Skin epidermis (tissue), 12 donors: ENCODE results near the gene CYP4F8.

Experiments
- H3K27ac ChIP-seq, 21 experiments: fragments of 200-600 bp; sonication (generic) in 11 of 21; one replicate each; pipeline ENCODE4 v1.5.0; 2020; ENCODE audit warnings: mild to moderate bottlenecking in 3 of 21, inconsistent platforms in 2 of 21, moderate library complexity in 2 of 21
- H3K4me3 ChIP-seq, 7 experiments: fragments of 200-600 bp; sonication (generic) in 2 of 7; one replicate each; pipeline ENCODE4 v1.5.0; 2020; ENCODE audit warnings: inconsistent platforms in 2 of 7, mild to moderate bottlenecking in 2 of 7, moderate library complexity in 1 of 7

Gene CYP4F8

GRCh38 chr19:15615526-15615925 lies 508 bp downstream of the CYP4F8 start:
- no peak overlapping the region for H3K27ac ChIP-seq
- no peak overlapping the region for H3K4me3 ChIP-seq

- no peak overlapping the region for H3K27ac ChIP-seq
- no peak overlapping the region for H3K4me3 ChIP-seq
These were observed 1.2 kb downstream of the CYP4F8 start for GRCh38 chr19:15616183-15616582.

GRCh38 chr19:15616627-15617270 lies 1.7 kb downstream of the CYP4F8 start:
- Histone ChIP-seq H3K27ac (no peak overlapping the region), H3K4me3 (peak overlapping the region in 1 of 7 experiments; percentile 5)

- Histone ChIP-seq H3K4me3 (no peak overlapping the region), H3K27ac (no peak overlapping the region)
These were observed 3.3 kb downstream of the CYP4F8 start for GRCh38 chr19:15618321-15618720.

GRCh38 chr19:15621801-15622200 lies 6.8 kb downstream of the CYP4F8 start:
- no peak overlapping the region for H3K27ac ChIP-seq
- no peak overlapping the region for H3K4me3 ChIP-seq

GRCh38 chr19:15622991-15623390 lies 8.0 kb downstream of the CYP4F8 start:
- no peak overlapping the region for H3K4me3 ChIP-seq

GRCh38 chr19:15623711-15624318 lies 8.8 kb downstream of the CYP4F8 start:
- H3K4me3 ChIP-seq = no peak overlapping the region
- H3K27ac ChIP-seq = no peak overlapping the region

More at GRCh38 chr19:15622991-15623390, 8.0 kb downstream of the CYP4F8 start:
- no peak overlapping the region for H3K27ac ChIP-seq

GRCh38 chr19:15628236-15629002 lies 13.4 kb downstream of the CYP4F8 start:
- Histone ChIP-seq H3K27ac (no peak overlapping the region), H3K4me3 (no peak overlapping the region)

- Histone ChIP-seq H3K4me3 (no peak overlapping the region), H3K27ac (no peak overlapping the region)
These were observed 14.2 kb downstream of the CYP4F8 start for GRCh38 chr19:15629003-15629880.

- Histone ChIP-seq H3K27ac (no peak overlapping the region), H3K4me3 (no peak overlapping the region)
These were observed 16.8 kb downstream of the CYP4F8 start for GRCh38 chr19:15631817-15632216.

- Histone ChIP-seq H3K4me3 (no peak overlapping the region), H3K27ac (no peak overlapping the region)
These were observed 18.2 kb downstream of the CYP4F8 start for GRCh38 chr19:15633082-15633835.

GRCh38 chr19:15634105-15634504 lies 19.1 kb downstream of the CYP4F8 start:
- no peak overlapping the region for H3K4me3 ChIP-seq

GRCh38 chr19:15635016-15635805 lies 20.2 kb downstream of the CYP4F8 start:
- no peak overlapping the region for H3K27ac ChIP-seq

More at GRCh38 chr19:15634105-15634504, 19.1 kb downstream of the CYP4F8 start:
- H3K27ac ChIP-seq = no peak overlapping the region

GRCh38 chr19:15636026-15636425 lies 21.0 kb downstream of the CYP4F8 start:
- Histone ChIP-seq H3K4me3 (no peak overlapping the region), H3K27ac (no peak overlapping the region)

More at GRCh38 chr19:15635016-15635805, 20.2 kb downstream of the CYP4F8 start:
- H3K4me3 ChIP-seq = no peak overlapping the region

GRCh38 chr19:15639596-15639995 lies 24.6 kb downstream of the CYP4F8 start:
- Histone ChIP-seq H3K27ac (peak overlapping the region in 4 of 21 experiments; percentile 31 to 46 (median 34)), H3K4me3 (no peak overlapping the region)

- no peak within 1 kb of the TSS for H3K4me3 ChIP-seq
- H3K27ac ChIP-seq = peak within 1 kb of the TSS in 19 of 21 experiments; percentile 22 to 77 (median 55)
These were observed 25.4 kb downstream of the CYP4F8 start, which contains the start of gene CYP4F3 for GRCh38 chr19:15640294-15640903. CYP4F3 (plus strand) TSS chr19:15640897; CDS start chr19:15641416, 519 bp downstream.

GRCh38 chr19:15640904-15641597 lies 26.0 kb downstream of the CYP4F8 start:
- peak overlapping the region in 19 of 21 experiments; percentile 22 to 77 (median 55) for H3K27ac ChIP-seq
- no peak overlapping the region for H3K4me3 ChIP-seq
